ENCODE data around the gene ZNF518A.

GRCh38 chr10:96122824-96123223 is 7.3 kb upstream of the ZNF518A start:
- TF ChIP-seq, protein P1, sequence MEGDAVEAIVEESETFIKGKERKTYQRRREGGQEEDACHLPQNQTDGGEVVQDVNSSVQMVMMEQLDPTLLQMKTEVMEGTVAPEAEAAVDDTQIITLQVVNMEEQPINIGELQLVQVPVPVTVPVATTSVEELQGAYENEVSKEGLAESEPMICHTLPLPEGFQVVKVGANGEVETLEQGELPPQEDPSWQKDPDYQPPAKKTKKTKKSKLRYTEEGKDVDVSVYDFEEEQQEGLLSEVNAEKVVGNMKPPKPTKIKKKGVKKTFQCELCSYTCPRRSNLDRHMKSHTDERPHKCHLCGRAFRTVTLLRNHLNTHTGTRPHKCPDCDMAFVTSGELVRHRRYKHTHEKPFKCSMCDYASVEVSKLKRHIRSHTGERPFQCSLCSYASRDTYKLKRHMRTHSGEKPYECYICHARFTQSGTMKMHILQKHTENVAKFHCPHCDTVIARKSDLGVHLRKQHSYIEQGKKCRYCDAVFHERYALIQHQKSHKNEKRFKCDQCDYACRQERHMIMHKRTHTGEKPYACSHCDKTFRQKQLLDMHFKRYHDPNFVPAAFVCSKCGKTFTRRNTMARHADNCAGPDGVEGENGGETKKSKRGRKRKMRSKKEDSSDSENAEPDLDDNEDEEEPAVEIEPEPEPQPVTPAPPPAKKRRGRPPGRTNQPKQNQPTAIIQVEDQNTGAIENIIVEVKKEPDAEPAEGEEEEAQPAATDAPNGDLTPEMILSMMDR (IDR thresholded peaks at IDR 0.05), result no peak
- TF ChIP-seq, protein P2, sequence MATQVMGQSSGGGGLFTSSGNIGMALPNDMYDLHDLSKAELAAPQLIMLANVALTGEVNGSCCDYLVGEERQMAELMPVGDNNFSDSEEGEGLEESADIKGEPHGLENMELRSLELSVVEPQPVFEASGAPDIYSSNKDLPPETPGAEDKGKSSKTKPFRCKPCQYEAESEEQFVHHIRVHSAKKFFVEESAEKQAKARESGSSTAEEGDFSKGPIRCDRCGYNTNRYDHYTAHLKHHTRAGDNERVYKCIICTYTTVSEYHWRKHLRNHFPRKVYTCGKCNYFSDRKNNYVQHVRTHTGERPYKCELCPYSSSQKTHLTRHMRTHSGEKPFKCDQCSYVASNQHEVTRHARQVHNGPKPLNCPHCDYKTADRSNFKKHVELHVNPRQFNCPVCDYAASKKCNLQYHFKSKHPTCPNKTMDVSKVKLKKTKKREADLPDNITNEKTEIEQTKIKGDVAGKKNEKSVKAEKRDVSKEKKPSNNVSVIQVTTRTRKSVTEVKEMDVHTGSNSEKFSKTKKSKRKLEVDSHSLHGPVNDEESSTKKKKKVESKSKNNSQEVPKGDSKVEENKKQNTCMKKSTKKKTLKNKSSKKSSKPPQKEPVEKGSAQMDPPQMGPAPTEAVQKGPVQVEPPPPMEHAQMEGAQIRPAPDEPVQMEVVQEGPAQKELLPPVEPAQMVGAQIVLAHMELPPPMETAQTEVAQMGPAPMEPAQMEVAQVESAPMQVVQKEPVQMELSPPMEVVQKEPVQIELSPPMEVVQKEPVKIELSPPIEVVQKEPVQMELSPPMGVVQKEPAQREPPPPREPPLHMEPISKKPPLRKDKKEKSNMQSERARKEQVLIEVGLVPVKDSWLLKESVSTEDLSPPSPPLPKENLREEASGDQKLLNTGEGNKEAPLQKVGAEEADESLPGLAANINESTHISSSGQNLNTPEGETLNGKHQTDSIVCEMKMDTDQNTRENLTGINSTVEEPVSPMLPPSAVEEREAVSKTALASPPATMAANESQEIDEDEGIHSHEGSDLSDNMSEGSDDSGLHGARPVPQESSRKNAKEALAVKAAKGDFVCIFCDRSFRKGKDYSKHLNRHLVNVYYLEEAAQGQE (IDR thresholded peaks at IDR 0.05), result no peak
- TF ChIP-seq ZFP36 (IDR thresholded peaks at IDR 0.05; ENCODE audit: borderline replicate concordance, partially characterized antibody), result no peak
- TF ChIP-seq CEBPB (IDR thresholded peaks at IDR 0.05), result no peak
- no peak for TF ChIP-seq JUN (IDR thresholded peaks at IDR 0.05)
- TF ChIP-seq SREBF2 (IDR thresholded peaks at IDR 0.05), result no peak
- no peak for TF ChIP-seq E2F6 (IDR thresholded peaks at IDR 0.05; ENCODE audit: borderline replicate concordance, low read depth)
- TF ChIP-seq POLR2A (IDR thresholded peaks at IDR 0.05; ENCODE audit: low read length), result no peak
- no peak for TF ChIP-seq PBX3 (IDR thresholded peaks at IDR 0.05)
- TF ChIP-seq NFE2L2 (conservative IDR thresholded peaks at IDR 0.05; ENCODE audit: low read length), result no peak

Measured in A549 (cell line).